Gastrocnemius medialis (tissue), 4 donors: ENCODE measurements around the gene PRKG1. TPM values are rescaled to one million over a fixed set of nuclear protein-coding genes. Genes with fewer than 3 reads are reported as not detected.
"Not testable (repeated sequence)": the region's sequence is repeated elsewhere in the genome, so short reads cannot be mapped to it uniquely, and the experiment has no call there.

Experiments
- ATAC-seq, 2 donors: fragments of 150-250 bp; one replicate each; pipeline ENCODE4 v1.9.1; 2016
- DNase-seq, 2 donors: peaks; one replicate each; pipeline ENCODE4 v3.0.0-alpha.2; 2019
- H3K27ac ChIP-seq, 4 donors: fragments of 200-600 bp; sonication (generic); 1 replicate in 1 of 4; 2 replicates in 3 of 4; pipeline ENCODE4 v1.5.1; 2016 to 2018; ENCODE audit warnings: mild to moderate bottlenecking in 2 of 4, moderate library complexity in 1 of 4
- H3K27me3 ChIP-seq, 3 donors: fragments of 200-600 bp; sonication (generic) in 2 of 3; 1 replicate in 1 of 3; 2 replicates in 2 of 3; pipeline versions ENCODE4 v1.5.1 to v1.6.0; 2016 to 2019; ENCODE audit warnings: mild to moderate bottlenecking in 1 of 3, moderate library complexity in 1 of 3
- H3K36me3 ChIP-seq, 2 donors: fragments of 200-600 bp; sonication (generic) in 1 of 2; one replicate each; pipeline ENCODE4 v1.5.1; 2017 to 2018
- H3K4me1 ChIP-seq, 2 donors: fragments of 200-600 bp; sonication (generic) in 1 of 2; one replicate each; pipeline ENCODE4 v1.5.1; 2016 to 2017; ENCODE audit warnings: mild to moderate bottlenecking in 2 of 2
- H3K4me3 ChIP-seq, 4 donors: fragments of 200-600 bp; sonication (generic) in 3 of 4; 1 replicate in 1 of 4; 2 replicates in 3 of 4; pipeline ENCODE4 v1.5.1; 2016 to 2019; ENCODE audit warnings: mild to moderate bottlenecking in 2 of 4
- H3K9me3 ChIP-seq, 3 donors: fragments of 200-600 bp; sonication (generic) in 2 of 3; 1 replicate in 1 of 3; 2 replicates in 2 of 3; pipeline ENCODE4 v1.5.1; 2016 to 2019
- POLR2A ChIP-seq, 2 donors: fragments of 450-650 bp; IDR thresholded peaks; one replicate each; pipeline ENCODE4 v1.6.1; 2017; ENCODE audit warnings: antibody characterized with exemption in 2 of 2, mild to moderate bottlenecking in 2 of 2, moderate library complexity in 2 of 2
- in situ Hi-C, 4 donors: fragments of 200-750 bp; cut with MboI; loops; one replicate each; pipeline versions ENCODE4 v1.15.0 to v1.8.0; 2017; ENCODE audit warnings: low sequenced_read_pairs in 4 of 4
- intact Hi-C: fragments of 100-400 bp; cut with DNase I; formaldehyde crosslinking; loops from one replicate; pipeline ENCODE4 v1.15.1; 2023; ENCODE audit warnings: low total_unique reads
- total RNA-seq, 4 donors: library from RNA; depleted of rRNA; stranded (reverse); fragments of >200 nt; gene quantifications; one replicate each; pipeline versions ENCODE4 v1.1.0 to v1.2.3, GENCODE V29; 2016
- TF ChIP-seq, protein P1 (sequence below), 5 experiments: fragments of 450-650 bp in 3 of 5; fragments of 200-600 bp in 2 of 5; sonication (generic) in 2 of 5; IDR thresholded peaks in 4 of 5; conservative IDR thresholded peaks in 1 of 5; 1 replicate in 4 of 5; 2 replicates in 1 of 5; pipeline ENCODE4 v1.5.1; 2016 to 2019; ENCODE audit warnings: antibody characterized with exemption in 5 of 5, mild to moderate bottlenecking in 3 of 5, moderate library complexity in 3 of 5

The PRKG1 gene
- total RNA-seq, 4 donors from 2014 or later: 10.4 to 39.4 (median 25.1) TPM

DNA sequence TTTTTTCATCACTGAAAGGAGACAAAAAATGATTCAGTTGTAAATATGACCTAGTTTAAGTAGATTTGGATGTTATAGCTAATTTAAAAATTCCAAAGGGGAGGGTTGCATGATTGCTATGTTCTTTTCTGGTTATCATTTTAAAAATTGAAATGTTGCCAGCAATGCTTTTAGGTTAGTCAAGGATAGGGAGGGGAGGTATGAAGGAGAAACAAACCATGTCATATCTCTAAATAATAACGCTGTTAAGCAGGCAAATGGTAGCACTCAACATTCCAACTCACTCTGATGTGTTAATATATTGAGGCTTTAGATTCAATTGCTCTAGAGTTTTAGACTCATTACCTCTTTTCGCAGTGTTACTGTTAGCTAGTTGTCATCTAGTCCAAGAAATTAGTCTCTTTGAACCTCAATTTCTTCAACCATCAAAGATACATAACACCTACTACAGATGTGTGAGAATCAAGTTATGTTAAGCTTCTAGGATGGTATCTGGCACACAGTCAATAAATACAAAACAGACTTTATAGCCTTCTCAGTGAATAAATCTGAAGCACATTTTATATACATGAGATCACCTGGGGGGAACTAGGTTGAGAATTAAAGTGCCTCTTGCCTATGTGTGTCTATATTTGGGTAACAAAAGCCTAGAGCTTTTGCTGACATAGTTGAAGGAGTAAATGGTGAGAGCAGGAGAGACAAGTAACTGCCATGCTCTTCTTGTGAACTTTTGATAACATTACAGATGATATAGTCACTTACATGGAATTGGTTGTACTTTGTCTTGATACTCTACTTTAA is 500.2 kb downstream of the PRKG1 start:
- no peak for TF ChIP-seq POLR2A (IDR thresholded peaks at IDR 0.05)
- TF ChIP-seq, protein P1, sequence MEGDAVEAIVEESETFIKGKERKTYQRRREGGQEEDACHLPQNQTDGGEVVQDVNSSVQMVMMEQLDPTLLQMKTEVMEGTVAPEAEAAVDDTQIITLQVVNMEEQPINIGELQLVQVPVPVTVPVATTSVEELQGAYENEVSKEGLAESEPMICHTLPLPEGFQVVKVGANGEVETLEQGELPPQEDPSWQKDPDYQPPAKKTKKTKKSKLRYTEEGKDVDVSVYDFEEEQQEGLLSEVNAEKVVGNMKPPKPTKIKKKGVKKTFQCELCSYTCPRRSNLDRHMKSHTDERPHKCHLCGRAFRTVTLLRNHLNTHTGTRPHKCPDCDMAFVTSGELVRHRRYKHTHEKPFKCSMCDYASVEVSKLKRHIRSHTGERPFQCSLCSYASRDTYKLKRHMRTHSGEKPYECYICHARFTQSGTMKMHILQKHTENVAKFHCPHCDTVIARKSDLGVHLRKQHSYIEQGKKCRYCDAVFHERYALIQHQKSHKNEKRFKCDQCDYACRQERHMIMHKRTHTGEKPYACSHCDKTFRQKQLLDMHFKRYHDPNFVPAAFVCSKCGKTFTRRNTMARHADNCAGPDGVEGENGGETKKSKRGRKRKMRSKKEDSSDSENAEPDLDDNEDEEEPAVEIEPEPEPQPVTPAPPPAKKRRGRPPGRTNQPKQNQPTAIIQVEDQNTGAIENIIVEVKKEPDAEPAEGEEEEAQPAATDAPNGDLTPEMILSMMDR (IDR thresholded peaks at IDR 0.05 in 4 of 5, conservative IDR thresholded peaks at IDR 0.05 in 1 of 5): no peak
- no peak overlapping the region for H3K27ac ChIP-seq
- H3K36me3 ChIP-seq: no peaks in the 10 kb centered on the region
- in situ Hi-C loops (no loop called here), intact Hi-C loops (no loop called here)
- ATAC-seq (no peak), DNase-seq (no peak)
- no peaks in the 10 kb centered on the region for H3K9me3 ChIP-seq
- no peaks in the 10 kb centered on the region for H3K4me1 ChIP-seq
- H3K4me3 ChIP-seq: no peak overlapping the region
- H3K27me3 ChIP-seq: no peaks in the 10 kb centered on the region

DNA sequence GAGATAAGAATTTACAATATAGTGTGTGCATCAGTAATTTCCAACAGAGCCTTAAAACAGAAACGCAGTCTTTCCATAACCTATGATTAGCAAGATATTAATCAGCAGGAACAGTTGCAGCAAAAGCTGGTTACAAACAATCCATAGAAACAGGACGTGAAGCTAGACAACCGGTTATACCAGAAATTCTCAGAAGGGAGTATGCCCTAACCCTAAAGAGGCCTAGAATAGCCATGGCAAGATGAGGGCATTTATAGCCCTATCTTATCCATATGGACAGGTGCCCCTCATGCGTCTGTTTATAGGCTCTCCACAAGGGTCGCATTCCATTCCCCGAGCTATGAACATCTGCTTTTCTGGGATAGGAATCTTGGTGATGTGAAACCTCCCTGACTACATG is 506.9 kb downstream of the PRKG1 start:
- H3K27me3 ChIP-seq, in situ Hi-C loops, H3K4me1 ChIP-seq, DNase-seq, H3K36me3 ChIP-seq, H3K27ac ChIP-seq, intact Hi-C loops, ATAC-seq, H3K9me3 ChIP-seq, H3K4me3 ChIP-seq: not testable (repeated sequence)

DNA sequence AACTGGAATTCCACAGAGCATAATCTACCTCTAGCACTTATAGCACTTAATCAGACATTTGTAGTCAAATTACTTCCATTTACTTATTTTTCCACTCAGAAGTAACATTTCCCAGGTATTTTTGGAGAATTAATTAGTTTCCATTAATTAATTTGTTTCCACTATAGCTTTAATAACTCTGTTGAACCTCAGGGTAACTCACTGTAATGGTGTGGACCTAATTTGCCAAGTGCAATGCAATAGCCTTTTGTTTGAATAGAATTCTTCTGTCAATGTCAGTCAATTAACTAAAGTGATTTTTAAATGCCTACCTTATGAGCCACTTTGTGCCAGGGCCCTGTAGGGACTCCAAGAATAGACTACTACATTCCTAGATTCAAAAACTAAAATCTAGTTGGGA is 509.7 kb downstream of the PRKG1 start:
- no peak overlapping the region for H3K4me3 ChIP-seq
- H3K9me3 ChIP-seq: no peaks in the 10 kb centered on the region
- H3K4me1 ChIP-seq: no peaks in the 10 kb centered on the region
- H3K27me3 ChIP-seq: no peaks in the 10 kb centered on the region
- H3K27ac ChIP-seq: no peak overlapping the region
- in situ Hi-C loops: no loop called here
- DNase-seq (no peak), ATAC-seq (no peak)
- H3K36me3 ChIP-seq: no peaks in the 10 kb centered on the region
- no peak for TF ChIP-seq POLR2A (IDR thresholded peaks at IDR 0.05)
- TF ChIP-seq, protein P1 (IDR thresholded peaks at IDR 0.05 in 4 of 5, conservative IDR thresholded peaks at IDR 0.05 in 1 of 5): no peak
- intact Hi-C loops: no loop called here

DNA sequence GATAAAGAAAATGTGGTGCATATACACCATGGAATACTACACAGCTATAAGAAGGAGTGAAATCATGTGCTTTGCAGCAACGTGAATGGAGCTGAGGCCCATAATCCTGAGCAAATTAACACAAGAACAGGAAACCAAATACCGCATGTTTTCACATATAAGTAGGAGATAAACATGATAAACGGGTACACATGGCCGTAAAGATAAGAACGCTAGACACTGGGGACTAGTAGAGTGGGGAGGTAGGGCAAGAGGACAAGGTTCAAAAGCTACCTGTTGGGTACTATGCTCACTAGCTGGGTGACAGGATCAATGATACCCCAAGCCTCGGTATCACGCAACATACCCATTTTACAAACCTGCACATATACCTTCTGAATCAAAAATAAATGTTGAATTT is 511.5 kb downstream of the PRKG1 start:
- Histone ChIP-seq H3K4me3 (no peak overlapping the region), H3K36me3 (no peaks in the 10 kb centered on the region), H3K4me1 (no peaks in the 10 kb centered on the region), H3K27ac (no peak overlapping the region), H3K27me3 (no peaks in the 10 kb centered on the region), H3K9me3 (no peaks in the 10 kb centered on the region)
- ATAC-seq (no peak), DNase-seq (no peak)
- intact Hi-C loops: no loop called here
- in situ Hi-C loops: no loop called here
- TF ChIP-seq, protein P1 (IDR thresholded peaks at IDR 0.05 in 4 of 5, conservative IDR thresholded peaks at IDR 0.05 in 1 of 5): no peak
- no peak for TF ChIP-seq POLR2A (IDR thresholded peaks at IDR 0.05)

DNA sequence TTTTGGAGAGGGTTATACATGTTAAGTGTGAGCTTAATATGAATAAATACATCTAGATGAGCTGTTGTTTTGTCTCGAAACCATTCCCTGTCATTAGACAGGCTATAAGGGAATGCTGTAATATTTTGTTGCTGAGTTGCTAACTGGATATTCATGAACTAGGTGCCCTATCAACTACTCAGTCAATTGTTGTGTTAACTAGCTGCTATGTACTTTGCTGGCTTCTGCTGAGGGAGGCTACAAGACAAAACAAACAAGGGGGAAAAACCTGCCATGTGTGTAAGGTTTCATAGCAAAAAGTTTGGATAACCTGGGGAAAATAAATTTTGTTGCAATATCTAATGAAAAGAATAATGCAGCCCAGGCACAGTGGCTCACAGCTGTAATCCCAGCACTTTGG is 514.7 kb downstream of the PRKG1 start:
- in situ Hi-C loops (no loop called here), intact Hi-C loops (no loop called here)
- H3K27me3 ChIP-seq: no peaks in the 10 kb centered on the region
- H3K27ac ChIP-seq: no peak overlapping the region
- H3K4me3 ChIP-seq: no peak overlapping the region
- TF ChIP-seq POLR2A (IDR thresholded peaks at IDR 0.05): no peak
- TF ChIP-seq, protein P1 (IDR thresholded peaks at IDR 0.05 in 4 of 5, conservative IDR thresholded peaks at IDR 0.05 in 1 of 5): no peak
- no peaks in the 10 kb centered on the region for H3K9me3 ChIP-seq
- ATAC-seq: no peak
- no peak for DNase-seq
- no peaks in the 10 kb centered on the region for H3K36me3 ChIP-seq
- H3K4me1 ChIP-seq: no peaks in the 10 kb centered on the region
